NCI-H2196 treated with DMSO at 0.1 percent for 48 hours (cell line): ENCODE results near the gene LIG1.
"Not testable (repeated sequence)": the region's sequence is repeated elsewhere in the genome, so short reads cannot be mapped to it uniquely, and the experiment has no call there.

Experiments
- DNase-seq: peaks from one replicate; lab custom pipeline; 2025; ENCODE audit not compliant: unreplicated experiment; lab: John Stamatoyannopoulos, UW

LIG1 gene

GRCh38 chr19:48085904-48086864 lies 84.0 kb downstream of the LIG1 start:
- DNase-seq: no peak

GRCh38 chr19:48085076-48085475 lies 85.1 kb downstream of the LIG1 start:
- no peak for DNase-seq

GRCh38 chr19:48081106-48081505 lies 89.0 kb downstream of the LIG1 start:
- DNase-seq: no peak

- DNase-seq: not testable (repeated sequence)
Observed at GRCh38 chr19:48070177-48070769, 99.9 kb downstream of the LIG1 start.

GRCh38 chr19:48069435-48069834 lies 100.7 kb downstream of the LIG1 start:
- DNase-seq: no peak
